Sigmoid colon (tissue), 7 donors: ENCODE measurements around the gene COLEC11. TPM values are rescaled to one million over a fixed set of nuclear protein-coding genes. Genes with fewer than 3 reads are reported as not detected.
A peak's percentile ranks its signal among the peaks of the same experiment; 100 is the strongest.

ENCODE experiments used
- DNase-seq: peaks from one replicate; pipeline ENCODE4 v3.0.0-alpha.2; 2019
- H3K27ac ChIP-seq, 4 donors: fragments of 200-600 bp; sonication (generic); one replicate each; pipeline ENCODE4 v1.5.1; 2016 to 2019; ENCODE audit warnings: mild to moderate bottlenecking in 1 of 4
- H3K27me3 ChIP-seq, 3 donors: fragments of 200-600 bp; sonication (generic); one replicate each; pipeline ENCODE4 v1.5.1; 2019; ENCODE audit warnings: mild to moderate bottlenecking in 1 of 3
- H3K36me3 ChIP-seq, 4 donors: fragments of 200-600 bp; sonication (generic); one replicate each; pipeline ENCODE4 v1.5.1; 2016 to 2019
- H3K4me1 ChIP-seq, 4 donors: fragments of 200-600 bp; sonication (generic); one replicate each; pipeline ENCODE4 v1.5.1; 2017 to 2019
- H3K4me3 ChIP-seq, 4 donors: fragments of 200-600 bp; sonication (generic); one replicate each; pipeline ENCODE4 v1.5.1; 2017 to 2019; ENCODE audit warnings: mild to moderate bottlenecking in 2 of 4, moderate library complexity in 1 of 4
- H3K9me3 ChIP-seq, 4 donors: fragments of 200-600 bp in 3 of 4; sonication (generic) in 3 of 4; one replicate each; pipeline versions ENCODE4 v1.5.1 to v1.6.1; 2013 to 2019
- EP300 ChIP-seq, 4 donors: sonication (generic); formaldehyde crosslinking; IDR thresholded peaks; one replicate each; pipeline ENCODE4 v1.6.1; 2017; ENCODE audit warnings: antibody characterized with exemption in 4 of 4
- POLR2A ChIP-seq, 2 donors: fragments of 450-650 bp; IDR thresholded peaks; one replicate each; pipeline ENCODE4 v1.6.1; 2016; ENCODE audit warnings: antibody characterized with exemption in 2 of 2, mild to moderate bottlenecking in 2 of 2, moderate library complexity in 2 of 2
- POLR2AphosphoS5 ChIP-seq, 4 donors: sonication (generic); formaldehyde crosslinking; IDR thresholded peaks; one replicate each; pipeline ENCODE4 v1.6.1; 2017; ENCODE audit warnings: antibody characterized with exemption in 4 of 4
- WGBS, 2 donors: extraction: QIAGEN DNeasy Blood & Tissue Kit; methylation state at CpG; one replicate each; pipeline ENCODE4 v1.1.7; 2013; 5-methylcytosine and 5-hydroxymethylcytosine counted together
- intact Hi-C: fragments of 100-400 bp; cut with DNase I; formaldehyde crosslinking; loops from one replicate; pipeline ENCODE4 v1.15.1; 2023
- polyA plus RNA-seq, 3 donors: library from polyadenylated mRNA; stranded (reverse); fragments of 200-250 nt; gene quantifications; one replicate each; pipeline ENCODE4 v1.2.3, GENCODE V29; 2013
- total RNA-seq, 4 donors: library from RNA; depleted of rRNA; stranded (reverse); fragments of >200 nt; gene quantifications; one replicate each; pipeline ENCODE4 v1.1.0, GENCODE V29; 2016
- TF ChIP-seq, protein P1 (sequence below), 4 experiments: fragments of 450-650 bp in 3 of 4; fragments of 200-600 bp in 1 of 4; IDR thresholded peaks; one replicate each; pipeline ENCODE4 v1.5.1; 2016 to 2019; ENCODE audit warnings: antibody characterized with exemption in 4 of 4, mild to moderate bottlenecking in 3 of 4, moderate library complexity in 2 of 4
- donor health status: healthy with polysubstance abuse.
- donor health status: Bipolar disorder and iron deficiency.
- donor health status: healthy.

COLEC11 gene
- total and polyA plus RNA-seq, 7 donors: 0.92 to 8.2 (median 2.9) TPM

DNA sequence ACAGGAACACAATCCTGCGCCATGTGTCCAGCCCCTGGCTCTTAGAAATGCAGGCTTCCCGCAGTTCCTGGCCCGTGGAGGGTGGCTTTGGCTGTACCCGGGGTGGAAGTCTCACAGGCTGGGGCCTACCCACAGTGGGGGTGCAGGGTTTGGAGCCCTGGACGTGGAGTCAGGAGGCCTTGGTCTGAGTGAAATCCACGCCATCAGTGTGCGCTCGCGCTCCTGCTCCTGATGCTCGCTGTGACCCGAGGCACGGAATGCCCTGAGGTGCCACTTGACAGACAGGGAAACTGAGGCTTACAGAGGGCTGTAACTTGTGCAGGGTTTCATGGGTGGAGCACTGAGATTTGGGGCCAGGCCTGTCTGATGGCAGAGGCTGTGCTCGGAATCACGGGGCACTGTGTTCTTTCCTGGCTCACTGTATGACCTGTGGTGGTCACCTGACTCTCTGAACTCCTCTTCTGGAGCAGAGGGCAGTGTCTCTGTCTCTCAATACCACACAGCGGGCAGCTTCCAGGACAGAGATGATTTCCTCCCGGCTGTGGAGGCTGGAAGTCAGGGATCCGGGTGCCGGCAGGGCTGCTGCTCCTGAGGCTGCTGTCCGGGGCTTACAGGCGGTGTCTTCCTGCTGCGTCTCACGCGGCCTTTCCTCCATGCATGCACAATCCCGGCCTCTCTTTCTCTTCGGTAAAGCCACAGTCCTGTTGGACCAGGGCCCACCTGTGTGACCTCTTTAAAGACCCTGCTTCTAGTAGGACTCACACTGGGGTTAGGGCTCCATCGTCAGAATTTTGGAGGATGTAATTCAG is 37.1 kb downstream of the COLEC11 start:
- WGBS, 2 donors: 92 to 94% methylated on average over 26 of the region's 26 CpGs
- no peaks in the 10 kb centered on the region for H3K27me3 ChIP-seq
- intact Hi-C loops: no loop called here
- TF ChIP-seq, protein P1, sequence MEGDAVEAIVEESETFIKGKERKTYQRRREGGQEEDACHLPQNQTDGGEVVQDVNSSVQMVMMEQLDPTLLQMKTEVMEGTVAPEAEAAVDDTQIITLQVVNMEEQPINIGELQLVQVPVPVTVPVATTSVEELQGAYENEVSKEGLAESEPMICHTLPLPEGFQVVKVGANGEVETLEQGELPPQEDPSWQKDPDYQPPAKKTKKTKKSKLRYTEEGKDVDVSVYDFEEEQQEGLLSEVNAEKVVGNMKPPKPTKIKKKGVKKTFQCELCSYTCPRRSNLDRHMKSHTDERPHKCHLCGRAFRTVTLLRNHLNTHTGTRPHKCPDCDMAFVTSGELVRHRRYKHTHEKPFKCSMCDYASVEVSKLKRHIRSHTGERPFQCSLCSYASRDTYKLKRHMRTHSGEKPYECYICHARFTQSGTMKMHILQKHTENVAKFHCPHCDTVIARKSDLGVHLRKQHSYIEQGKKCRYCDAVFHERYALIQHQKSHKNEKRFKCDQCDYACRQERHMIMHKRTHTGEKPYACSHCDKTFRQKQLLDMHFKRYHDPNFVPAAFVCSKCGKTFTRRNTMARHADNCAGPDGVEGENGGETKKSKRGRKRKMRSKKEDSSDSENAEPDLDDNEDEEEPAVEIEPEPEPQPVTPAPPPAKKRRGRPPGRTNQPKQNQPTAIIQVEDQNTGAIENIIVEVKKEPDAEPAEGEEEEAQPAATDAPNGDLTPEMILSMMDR (IDR thresholded peaks at IDR 0.05): no peak
- TF ChIP-seq POLR2A (IDR thresholded peaks at IDR 0.05): no peak
- no peak for TF ChIP-seq EP300 (IDR thresholded peaks at IDR 0.05)
- no peak for TF ChIP-seq POLR2AphosphoS5 (IDR thresholded peaks at IDR 0.05)
- DNase-seq: peak; percentile 58
- no peaks in the 10 kb centered on the region for H3K36me3 ChIP-seq
- H3K9me3 ChIP-seq: no peaks in the 10 kb centered on the region
- H3K4me3 ChIP-seq: no peak overlapping the region
- peak overlapping the region in 1 of 4 donors; percentile 52 for H3K27ac ChIP-seq
- H3K4me1 ChIP-seq: peaks cover 0 to 53% (median 3%) of the 10 kb centered on the region in 4 donors

DNA sequence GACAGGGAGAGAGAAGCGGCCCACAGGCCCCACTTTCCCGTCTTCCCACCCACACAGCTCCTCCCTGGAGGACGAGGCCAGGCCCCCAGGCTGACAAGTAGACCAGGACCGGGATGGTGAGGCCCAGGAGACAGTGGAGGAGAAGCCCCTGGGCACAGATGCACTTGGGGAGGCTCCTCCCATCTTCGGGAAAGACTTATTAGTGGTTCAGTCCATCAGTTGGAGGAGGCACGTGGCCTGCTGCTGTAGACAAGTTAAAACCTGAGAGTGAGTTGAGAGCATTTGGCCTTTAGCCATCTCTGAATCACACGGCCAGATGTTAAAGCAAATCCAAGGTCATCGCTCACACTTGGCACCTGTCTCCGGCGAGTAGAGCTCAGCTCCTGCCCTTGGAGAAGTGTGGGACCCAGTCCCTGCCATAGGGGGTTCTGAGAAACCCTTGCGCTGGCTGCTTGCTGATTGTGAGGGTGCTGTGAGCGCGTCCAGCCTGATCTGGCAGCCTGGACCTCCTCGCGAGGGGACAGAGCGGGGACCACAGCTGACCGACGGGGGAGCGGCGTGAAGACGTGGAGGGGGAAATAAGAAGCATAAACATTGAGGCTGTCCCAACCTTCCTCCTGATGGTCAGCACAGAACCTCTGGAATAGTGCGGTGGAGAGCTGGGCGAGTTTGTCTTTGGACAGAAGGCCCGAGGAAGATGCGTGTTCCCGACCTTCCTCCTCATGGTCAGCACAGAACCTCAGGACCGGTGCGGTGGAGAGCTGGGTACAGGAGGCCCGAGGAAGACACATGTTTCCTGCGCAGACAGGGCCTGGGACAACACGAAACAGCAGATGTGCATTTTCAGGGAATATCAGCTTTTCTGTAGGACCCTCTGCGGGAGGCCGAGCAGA is 38.4 kb downstream of the COLEC11 start:
- no peak overlapping the region for H3K27ac ChIP-seq
- no peak for TF ChIP-seq POLR2AphosphoS5 (IDR thresholded peaks at IDR 0.05)
- TF ChIP-seq POLR2A (IDR thresholded peaks at IDR 0.05): no peak
- no peak for TF ChIP-seq EP300 (IDR thresholded peaks at IDR 0.05)
- TF ChIP-seq, protein P1 (IDR thresholded peaks at IDR 0.05): no peak
- no peaks in the 10 kb centered on the region for H3K9me3 ChIP-seq
- H3K27me3 ChIP-seq: no peaks in the 10 kb centered on the region
- 80 to 86% methylated on average over 33 of the region's 33 CpGs for WGBS, 2 donors
- H3K4me3 ChIP-seq: no peak overlapping the region
- intact Hi-C loops: no loop called here
- peaks cover 0 to 50% (median 3%) of the 10 kb centered on the region in 4 donors for H3K4me1 ChIP-seq
- no peaks in the 10 kb centered on the region for H3K36me3 ChIP-seq
- peak; percentile 63 for DNase-seq

DNA sequence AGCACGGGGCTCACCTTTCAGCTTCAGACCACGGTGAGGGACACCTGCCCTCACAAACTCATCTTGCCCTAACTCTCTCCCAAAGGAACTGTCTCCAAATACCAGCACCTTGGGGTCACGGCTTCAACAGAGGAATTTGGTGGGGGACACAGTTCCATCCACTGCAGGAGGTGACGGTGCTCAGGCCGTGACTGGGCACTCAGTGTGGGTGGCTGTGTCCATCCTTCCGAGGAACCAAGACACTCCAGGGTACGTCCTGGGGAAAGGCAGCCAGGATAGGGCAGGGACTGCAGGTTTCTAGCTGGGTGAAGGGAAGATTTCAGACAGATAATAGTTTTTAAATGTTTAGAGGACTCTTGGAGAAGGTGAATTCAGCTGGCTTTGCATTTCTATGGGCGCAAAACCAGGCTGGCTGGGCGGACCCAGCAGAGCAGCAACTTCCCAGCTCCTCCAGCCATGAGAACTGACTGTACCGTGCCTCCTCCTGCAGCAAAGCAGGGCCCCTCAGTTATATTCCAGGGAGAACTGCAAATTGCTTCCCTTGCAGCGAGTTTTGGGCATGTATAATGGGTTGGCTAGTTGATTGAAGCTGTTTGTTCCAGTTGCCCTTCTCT is 39.2 kb downstream of the COLEC11 start:
- no peak overlapping the region for H3K4me3 ChIP-seq
- WGBS, 2 donors: 86 to 89% methylated on average over 11 of the region's 11 CpGs
- TF ChIP-seq EP300 (IDR thresholded peaks at IDR 0.05) (no peak), POLR2AphosphoS5 (IDR thresholded peaks at IDR 0.05) (no peak), POLR2A (IDR thresholded peaks at IDR 0.05) (no peak)
- TF ChIP-seq, protein P1 (IDR thresholded peaks at IDR 0.05): no peak
- intact Hi-C loops: no loop called here
- peak overlapping the region in 1 of 4 donors; percentile 40 for H3K27ac ChIP-seq
- H3K36me3 ChIP-seq: no peaks in the 10 kb centered on the region
- peaks cover 0 to 42% (median 3%) of the 10 kb centered on the region in 4 donors for H3K4me1 ChIP-seq
- H3K27me3 ChIP-seq: no peaks in the 10 kb centered on the region
- DNase-seq: peak; percentile 13
- no peaks in the 10 kb centered on the region for H3K9me3 ChIP-seq

DNA sequence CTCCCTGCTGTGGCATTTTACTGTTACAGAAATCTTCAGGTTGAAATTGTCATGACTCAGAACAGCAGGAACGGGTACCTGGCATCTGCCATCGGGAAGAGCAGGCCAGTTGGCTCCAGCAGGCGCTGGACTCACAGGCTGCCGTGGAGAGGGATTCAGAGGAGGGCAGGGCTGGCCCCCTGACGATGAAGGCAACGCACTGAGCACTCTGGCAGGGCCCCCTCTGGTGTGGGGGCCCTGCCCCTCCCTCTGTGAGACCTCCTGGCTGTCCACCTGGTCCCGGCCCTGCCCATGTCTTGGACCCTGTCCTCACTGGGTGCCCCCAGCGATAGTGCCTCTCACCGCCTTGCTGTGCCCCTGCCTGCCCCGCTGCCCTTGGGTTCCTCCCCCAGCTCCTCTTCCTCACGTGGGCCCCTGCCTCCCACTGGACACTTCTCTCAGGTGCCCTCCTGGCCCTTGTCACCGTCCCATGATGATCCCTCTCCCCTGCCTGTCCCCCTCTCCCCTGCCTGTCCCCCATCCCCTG is 39.7 kb downstream of the COLEC11 start:
- no peak overlapping the region for H3K4me3 ChIP-seq
- TF ChIP-seq POLR2A (IDR thresholded peaks at IDR 0.05) (no peak), EP300 (IDR thresholded peaks at IDR 0.05) (no peak), POLR2AphosphoS5 (IDR thresholded peaks at IDR 0.05) (no peak)
- TF ChIP-seq, protein P1 (IDR thresholded peaks at IDR 0.05): no peak
- DNase-seq: peak; percentile 50
- peak overlapping the region in 1 of 4 donors; percentile 40 for H3K27ac ChIP-seq
- H3K9me3 ChIP-seq: no peaks in the 10 kb centered on the region
- peaks cover 0 to 36% (median 3%) of the 10 kb centered on the region in 4 donors for H3K4me1 ChIP-seq
- intact Hi-C loops: no loop called here
- H3K27me3 ChIP-seq: no peaks in the 10 kb centered on the region
- WGBS, 2 donors: 86 to 88% methylated on average over 12 of the region's 12 CpGs
- no peaks in the 10 kb centered on the region for H3K36me3 ChIP-seq
